Mesendoderm (in vitro differentiated cells): ENCODE data around the gene CBX5.
"Not testable (repeated sequence)": the region's sequence is repeated elsewhere in the genome, so short reads cannot be mapped to it uniquely, and the experiment has no call there.

Source experiments
- DNase-seq: peaks from one replicate; pipeline ENCODE4 v3.0.0; 2013
- H2AK5ac ChIP-seq: 2 replicates; pipeline ENCODE4 v1.6.1; 2013; ENCODE audit warnings: low read length, inconsistent platforms
- H2BK120ac ChIP-seq: 2 replicates; pipeline ENCODE4 v1.6.1; 2013; ENCODE audit warnings: low read depth, mild to moderate bottlenecking, low read length, moderate library complexity, mixed read lengths
- H2BK15ac ChIP-seq: replicated peaks from 2 replicates; pipeline ENCODE4 v1.6.1; 2013; ENCODE audit warnings: low read depth, mild to moderate bottlenecking, moderate library complexity
- H2BK5ac ChIP-seq: 2 replicates; pipeline ENCODE4 v1.6.1; 2013; ENCODE audit warnings: low read length, inconsistent platforms
- H3K18ac ChIP-seq: 2 replicates; pipeline ENCODE4 v1.6.1; 2013; ENCODE audit warnings: mild to moderate bottlenecking, low read length, mixed read lengths
- H3K23ac ChIP-seq: one replicate; pipeline ENCODE4 v1.6.1; 2013; ENCODE audit warnings: low read length
- H3K27ac ChIP-seq: 2 replicates; pipeline ENCODE4 v1.5.1; 2013; ENCODE audit warnings: low read depth, mild to moderate bottlenecking, inconsistent platforms, low read length, moderate library complexity
- H3K27me3 ChIP-seq: 2 replicates; pipeline ENCODE4 v1.6.1; 2013; ENCODE audit warnings: low read length, control low read depth, mild to moderate bottlenecking, inconsistent platforms; ENCODE audit not compliant: insufficient read depth, poor library complexity
- H3K36me3 ChIP-seq: 2 replicates; pipeline ENCODE4 v1.6.1; 2013; ENCODE audit warnings: low read length, inconsistent platforms; ENCODE audit not compliant: control insufficient read depth, insufficient read depth
- H3K4ac ChIP-seq: one replicate; pipeline ENCODE4 v1.6.1; 2013; ENCODE audit warnings: low read depth, mild to moderate bottlenecking, low read length, moderate library complexity
- H3K4me1 ChIP-seq: 2 replicates; pipeline ENCODE4 v1.6.1; 2013; ENCODE audit warnings: low read depth, low read length, inconsistent platforms; ENCODE audit not compliant: control insufficient read depth
- H3K4me2 ChIP-seq: 2 replicates; pipeline ENCODE4 v1.6.1; 2013; ENCODE audit warnings: low read length
- H3K4me3 ChIP-seq: 2 replicates; pipeline ENCODE4 v1.5.1; 2013; ENCODE audit warnings: mild to moderate bottlenecking, low read length
- H3K56ac ChIP-seq: one replicate; pipeline ENCODE4 v1.6.1; 2013; ENCODE audit warnings: low read length
- H3K79me1 ChIP-seq: 2 replicates; pipeline ENCODE4 v1.6.1; 2013; ENCODE audit warnings: low read length, inconsistent platforms
- H3K79me2 ChIP-seq: 2 replicates; pipeline ENCODE4 v1.6.1; 2013; ENCODE audit warnings: mild to moderate bottlenecking, low read length; ENCODE audit not compliant: control insufficient read depth, insufficient read depth
- H3K9ac ChIP-seq: 2 replicates; pipeline ENCODE4 v1.6.1; 2013; ENCODE audit warnings: low read length, inconsistent platforms
- H4K5ac ChIP-seq: one replicate; pipeline ENCODE4 v1.6.1; 2013; ENCODE audit warnings: low read length
- H4K8ac ChIP-seq: one replicate; pipeline ENCODE4 v1.6.1; 2013; ENCODE audit warnings: low read depth, mild to moderate bottlenecking, control low read depth, low read length, moderate library complexity
- WGBS: extraction: QIAGEN DNeasy Blood & Tissue Kit; methylation state at CpG from one replicate; pipeline ENCODE4 v1.1.7; 2013; ENCODE audit warnings: low lambda C conversion rate, missing lambda C conversion rate; ENCODE audit not compliant: insufficient coverage; ENCODE audit errors: extremely low coverage; 5-methylcytosine and 5-hydroxymethylcytosine counted together

The CBX5 gene

DNA sequence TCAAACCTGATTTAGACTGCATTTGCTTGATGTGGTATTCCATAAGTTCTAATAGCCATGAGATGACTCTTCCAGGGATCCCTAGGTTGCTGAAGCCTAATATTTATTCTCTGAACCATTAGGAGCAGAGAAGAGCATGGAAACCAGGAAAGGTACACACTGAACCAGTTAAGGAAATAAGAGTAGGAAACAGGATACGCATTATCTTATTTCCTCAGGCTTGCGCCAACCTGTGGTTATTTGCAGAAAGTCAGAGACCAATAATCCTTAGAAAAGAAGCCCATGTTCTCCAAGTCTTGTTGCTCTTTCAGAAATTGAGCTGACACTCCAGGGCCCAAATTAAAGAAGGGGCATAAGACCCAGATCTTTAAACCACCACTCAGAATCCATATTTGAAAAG is 49.4 kb downstream of the CBX5 start:
- Histone ChIP-seq H3K4me3 (no peak overlapping the region), H3K4me2 (no peak overlapping the region), H3K23ac (no peak overlapping the region), H3K79me2 (no peaks in the 10 kb centered on the region), H3K9ac (no peak overlapping the region), H3K27ac (no peak overlapping the region), H3K56ac (no peak overlapping the region), H4K5ac (no peak overlapping the region), H2BK120ac (no peak overlapping the region), H2BK5ac (no peak overlapping the region), H4K8ac (no peak overlapping the region), H3K36me3 (no peaks in the 10 kb centered on the region), H3K27me3 (no peaks in the 10 kb centered on the region), H3K4me1 (no peaks in the 10 kb centered on the region), H2AK5ac (no peak overlapping the region), H3K18ac (no peak overlapping the region), H2BK15ac (no peak overlapping the region), H3K79me1 (no peaks in the 10 kb centered on the region), H3K4ac (no peak overlapping the region)
- no CpG with 5 or more reads among the region's 2 CpGs for WGBS
- no peak for DNase-seq

DNA sequence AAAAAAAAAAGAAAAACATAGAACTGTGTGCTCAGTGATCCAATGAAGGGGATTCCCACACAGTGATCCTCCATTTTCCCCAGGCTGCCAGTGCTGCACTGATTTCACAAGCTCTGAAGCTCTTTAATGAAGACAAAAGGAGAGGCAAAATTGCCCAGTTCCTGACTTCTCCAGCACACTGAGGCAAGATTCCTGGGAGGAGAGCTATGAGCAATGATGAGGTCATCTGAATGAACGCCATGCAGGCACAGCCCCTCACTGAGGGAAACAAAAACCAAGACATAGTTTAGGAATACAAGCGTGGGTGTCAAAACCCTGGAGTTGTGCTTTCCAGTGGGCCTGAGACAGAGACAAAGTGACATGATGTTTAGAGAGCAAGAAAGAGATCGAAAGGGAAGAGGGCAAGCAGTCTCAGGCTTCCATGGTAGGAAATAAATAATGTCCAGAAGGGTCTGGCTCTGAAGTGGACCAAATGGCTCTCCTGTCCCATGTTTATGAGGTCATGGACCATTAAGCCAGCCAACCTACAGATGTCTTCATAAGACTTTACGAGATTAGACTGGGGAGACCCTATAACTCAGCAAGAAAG is 50.2 kb downstream of the CBX5 start:
- no peak overlapping the region for H3K27ac ChIP-seq
- H2BK120ac ChIP-seq: no peak overlapping the region
- no peaks in the 10 kb centered on the region for H3K36me3 ChIP-seq
- H3K9ac ChIP-seq: no peak overlapping the region
- H3K79me1 ChIP-seq: no peaks in the 10 kb centered on the region
- H3K4me1 ChIP-seq: no peaks in the 10 kb centered on the region
- no peak overlapping the region for H2BK15ac ChIP-seq
- no peak overlapping the region for H3K4me2 ChIP-seq
- H3K56ac ChIP-seq: no peak overlapping the region
- no peak overlapping the region for H3K4me3 ChIP-seq
- no peak overlapping the region for H3K4ac ChIP-seq
- H4K5ac ChIP-seq: no peak overlapping the region
- no peak overlapping the region for H2BK5ac ChIP-seq
- no CpG with 5 or more reads among the region's 4 CpGs for WGBS
- no peak overlapping the region for H2AK5ac ChIP-seq
- H3K27me3 ChIP-seq: no peaks in the 10 kb centered on the region
- no peaks in the 10 kb centered on the region for H3K79me2 ChIP-seq
- H3K18ac ChIP-seq: no peak overlapping the region
- peak; percentile 33 for DNase-seq
- no peak overlapping the region for H3K23ac ChIP-seq
- H4K8ac ChIP-seq: no peak overlapping the region

DNA sequence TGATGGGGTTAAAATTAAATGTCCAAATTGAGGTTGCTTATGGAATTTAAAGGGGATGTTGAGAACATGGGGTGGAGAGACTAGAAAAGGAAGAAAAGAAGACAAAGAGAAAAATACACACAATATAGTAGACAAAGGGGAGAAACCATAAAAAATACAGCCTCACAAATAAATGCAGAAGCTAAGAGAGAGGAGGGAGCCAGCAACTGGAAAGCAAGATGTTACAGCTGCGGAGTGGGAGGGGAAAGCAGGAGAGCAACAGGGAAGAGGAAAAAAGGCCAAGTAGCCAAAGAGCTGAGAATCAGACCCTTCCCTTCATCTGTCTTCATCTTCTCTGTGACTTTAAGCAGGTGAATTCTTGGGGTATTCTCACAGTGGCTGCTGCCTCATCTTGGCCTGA is 51.5 kb downstream of the CBX5 start:
- H3K18ac ChIP-seq: no peak overlapping the region
- H3K9ac ChIP-seq: no peak overlapping the region
- H4K8ac ChIP-seq: no peak overlapping the region
- no peak overlapping the region for H2BK5ac ChIP-seq
- H3K4ac ChIP-seq: no peak overlapping the region
- H3K56ac ChIP-seq: no peak overlapping the region
- no peak for DNase-seq
- WGBS: no CpG with 5 or more reads among the region's 1 CpG
- H3K4me1 ChIP-seq: no peaks in the 10 kb centered on the region
- H4K5ac ChIP-seq: no peak overlapping the region
- no peaks in the 10 kb centered on the region for H3K27me3 ChIP-seq
- no peak overlapping the region for H2AK5ac ChIP-seq
- no peak overlapping the region for H3K27ac ChIP-seq
- H2BK120ac ChIP-seq: no peak overlapping the region
- H3K79me1 ChIP-seq: no peaks in the 10 kb centered on the region
- H3K36me3 ChIP-seq: no peaks in the 10 kb centered on the region
- no peak overlapping the region for H2BK15ac ChIP-seq
- H3K4me3 ChIP-seq: no peak overlapping the region
- no peak overlapping the region for H3K4me2 ChIP-seq
- no peaks in the 10 kb centered on the region for H3K79me2 ChIP-seq
- no peak overlapping the region for H3K23ac ChIP-seq

DNA sequence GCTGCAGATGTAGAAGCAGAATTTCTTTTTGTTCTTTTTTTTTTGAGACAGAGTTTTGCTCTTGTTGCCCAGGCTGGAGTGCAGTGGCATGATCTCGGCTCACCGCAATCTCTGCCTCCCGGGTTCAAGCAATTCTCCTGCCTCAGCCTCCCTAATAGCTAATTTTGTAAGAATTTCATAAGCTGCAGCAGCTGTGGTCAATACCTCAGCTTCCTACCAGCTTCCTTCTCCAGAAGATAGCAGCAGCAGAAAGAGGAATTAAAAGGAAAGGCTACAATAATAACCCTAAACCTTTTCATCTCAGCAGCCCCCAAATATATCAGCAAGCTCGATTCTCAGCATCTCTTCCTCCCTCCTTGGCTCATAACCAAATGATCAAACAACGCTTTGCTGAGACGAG is 52.0 kb downstream of the CBX5 start:
- no CpG with 5 or more reads among the region's 6 CpGs for WGBS
- not testable (repeated sequence) for H3K23ac ChIP-seq, H3K79me2 ChIP-seq

DNA sequence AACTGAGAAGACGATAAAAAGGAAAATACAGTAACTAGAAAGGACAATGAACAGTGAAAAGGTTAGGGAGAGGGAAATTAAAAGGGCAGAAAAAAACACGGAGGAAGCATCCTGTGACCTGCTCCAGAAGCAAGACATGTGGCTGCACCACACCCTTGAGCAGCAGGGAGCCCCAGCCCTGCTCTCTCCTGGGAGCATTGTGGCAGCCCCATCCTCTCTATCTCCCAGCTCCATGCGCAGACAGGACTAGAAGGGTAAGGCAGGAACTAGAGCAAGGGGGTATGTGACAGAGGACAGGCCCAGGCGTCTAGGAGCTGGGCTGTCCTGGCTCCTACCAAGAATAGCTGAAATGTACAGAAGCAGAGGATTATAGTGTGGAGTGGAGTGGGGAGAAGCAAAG is 52.5 kb downstream of the CBX5 start:
- WGBS: no CpG with 5 or more reads among the region's 4 CpGs
- H3K79me2 ChIP-seq: no peaks in the 10 kb centered on the region
- no peak overlapping the region for H3K23ac ChIP-seq
- no peaks in the 10 kb centered on the region for H3K79me1 ChIP-seq
- no peak overlapping the region for H3K4me2 ChIP-seq
- H3K27me3 ChIP-seq: no peaks in the 10 kb centered on the region
- no peak overlapping the region for H2BK15ac ChIP-seq
- no peak overlapping the region for H2BK120ac ChIP-seq
- DNase-seq: no peak
- no peak overlapping the region for H4K5ac ChIP-seq
- no peak overlapping the region for H3K56ac ChIP-seq
- no peak overlapping the region for H3K4me3 ChIP-seq
- no peak overlapping the region for H3K27ac ChIP-seq
- no peaks in the 10 kb centered on the region for H3K4me1 ChIP-seq
- no peaks in the 10 kb centered on the region for H3K36me3 ChIP-seq
- no peak overlapping the region for H3K9ac ChIP-seq
- no peak overlapping the region for H2AK5ac ChIP-seq
- H3K4ac ChIP-seq: no peak overlapping the region
- no peak overlapping the region for H4K8ac ChIP-seq
- no peak overlapping the region for H3K18ac ChIP-seq
- no peak overlapping the region for H2BK5ac ChIP-seq

More for the DNA sequence above, 52.0 kb downstream of the CBX5 start:
- not testable (repeated sequence) for H4K5ac ChIP-seq, H3K4me2 ChIP-seq, H3K4me3 ChIP-seq, H3K4ac ChIP-seq, H2AK5ac ChIP-seq, H3K79me1 ChIP-seq, H2BK15ac ChIP-seq, DNase-seq, H4K8ac ChIP-seq, H3K4me1 ChIP-seq, H3K56ac ChIP-seq, H3K18ac ChIP-seq, H2BK120ac ChIP-seq, H3K36me3 ChIP-seq, H3K9ac ChIP-seq, H2BK5ac ChIP-seq, H3K27ac ChIP-seq, H3K27me3 ChIP-seq

DNA sequence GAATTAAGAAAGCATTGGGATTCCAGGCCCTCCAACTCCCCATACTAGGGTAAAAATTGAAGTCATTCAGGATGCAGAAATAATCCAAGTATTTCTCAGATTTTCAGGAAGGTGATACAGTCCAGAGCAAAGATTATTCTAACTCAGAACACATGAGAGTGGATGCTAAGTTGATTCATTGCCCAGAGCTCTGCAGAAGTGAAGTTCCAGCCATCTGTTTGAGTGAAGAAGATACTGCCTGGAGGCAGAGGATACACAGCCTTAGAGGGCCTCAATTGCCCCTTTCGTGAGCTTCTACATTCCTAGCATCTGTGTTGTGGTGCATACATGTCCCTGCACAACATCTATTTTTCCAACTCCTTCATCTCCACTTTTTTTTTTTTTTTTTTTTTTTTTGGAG is 54.3 kb downstream of the CBX5 start:
- Histone ChIP-seq H3K23ac (no peak overlapping the region), H3K18ac (no peak overlapping the region), H2AK5ac (no peak overlapping the region), H3K79me2 (no peaks in the 10 kb centered on the region), H3K4me1 (no peaks in the 10 kb centered on the region), H3K4me3 (no peak overlapping the region), H2BK15ac (no peak overlapping the region), H3K4me2 (no peak overlapping the region), H3K27ac (no peak overlapping the region), H4K5ac (no peak overlapping the region), H3K4ac (no peak overlapping the region), H2BK5ac (no peak overlapping the region), H4K8ac (no peak overlapping the region), H3K9ac (no peak overlapping the region), H3K36me3 (no peaks in the 10 kb centered on the region), H3K79me1 (no peaks in the 10 kb centered on the region), H3K27me3 (no peaks in the 10 kb centered on the region), H3K56ac (no peak overlapping the region), H2BK120ac (no peak overlapping the region)
- WGBS: no CpG with 5 or more reads among the region's 1 CpG
- no peak for DNase-seq
